Activated CD4-positive, alpha-beta T cell treated with anti-CD3 and anti-CD28 coated beads for 36 hours (primary cell): ENCODE measurements around the gene MME. TPM values are rescaled to one million over a fixed set of nuclear protein-coding genes. Genes with fewer than 3 reads are reported as not detected.

Source experiments
- ATAC-seq: fragments of 200-7000 bp; cut with Tn5 transposase; one replicate; pipeline ENCODE4 v1.10.0; 2021; ENCODE audit warnings: mild to moderate bottlenecking, moderate library complexity
- CTCF ChIA-PET: fragments of 350-600 bp; sonication (Branson Sonifier 250); formaldehyde crosslinking; loops from one replicate; lab custom pipeline; 2021; ENCODE audit warnings: antibody characterized with exemption; lab: Charles Lee
- POLR2A ChIA-PET: fragments of 350-600 bp; sonication (Branson Sonifier 250); formaldehyde crosslinking; loops from one replicate; lab custom pipeline; 2021; ENCODE audit warnings: antibody characterized with exemption, inconsistent platforms; lab: Charles Lee
- DNase-seq: peaks from one replicate; pipeline ENCODE4 v3.0.0-alpha.2; 2020
- H3K27ac Mint-ChIP-seq: one replicate; pipeline ENCODE4 v1.8.0; 2021; ENCODE audit warnings: mixed read lengths
- H3K27me3 Mint-ChIP-seq: one replicate; pipeline ENCODE4 v1.8.0; 2021; ENCODE audit warnings: mixed read lengths
- H3K36me3 Mint-ChIP-seq: one replicate; pipeline ENCODE4 v1.8.0; 2021; ENCODE audit warnings: low read depth, mixed read lengths
- H3K4me1 Mint-ChIP-seq: one replicate; pipeline ENCODE4 v1.8.0; 2021; ENCODE audit warnings: mixed read lengths
- H3K4me3 Mint-ChIP-seq: one replicate; pipeline ENCODE4 v1.8.0; 2021; ENCODE audit warnings: mild to moderate bottlenecking, moderate library complexity, mixed read lengths
- H3K9me3 Mint-ChIP-seq: one replicate; pipeline ENCODE4 v1.8.0; 2021; ENCODE audit warnings: low read depth, mixed read lengths
- intact Hi-C, 2 experiments: fragments of 100-400 bp; cut with DNase I in 1 of 2; cut with micrococcal nuclease in 1 of 2; formaldehyde crosslinking; loops; one replicate each; pipeline versions ENCODE4 v1.14.2 to v1.15.1; 2022 to 2024; cut with DNase I, micrococcal nuclease
- total RNA-seq, 2 experiments: library from RNA; stranded (reverse); gene quantifications; one replicate each; pipeline ENCODE4 v1.2.3, GENCODE V29; 2021

Gene MME
- total RNA-seq, 2 experiments from 2014 or later, result 0.23 TPM; not detected in 1

GRCh38 chr3:155179966-155180757 is 100.0 kb downstream of the MME start:
- H3K4me3 Mint-ChIP-seq, result no peak overlapping the region
- H3K4me1 Mint-ChIP-seq, result peaks cover 8% of the 10 kb centered on the region
- POLR2A ChIA-PET, result no interaction called here
- CTCF ChIA-PET, result no interaction called here
- no peaks in the 10 kb centered on the region for H3K9me3 Mint-ChIP-seq
- no peaks in the 10 kb centered on the region for H3K27me3 Mint-ChIP-seq
- intact Hi-C loops, result no loop called here
- DNase-seq (no peak), ATAC-seq (no peak)
- no peak overlapping the region for H3K27ac Mint-ChIP-seq
- H3K36me3 Mint-ChIP-seq, result no peaks in the 10 kb centered on the region

DNA sequence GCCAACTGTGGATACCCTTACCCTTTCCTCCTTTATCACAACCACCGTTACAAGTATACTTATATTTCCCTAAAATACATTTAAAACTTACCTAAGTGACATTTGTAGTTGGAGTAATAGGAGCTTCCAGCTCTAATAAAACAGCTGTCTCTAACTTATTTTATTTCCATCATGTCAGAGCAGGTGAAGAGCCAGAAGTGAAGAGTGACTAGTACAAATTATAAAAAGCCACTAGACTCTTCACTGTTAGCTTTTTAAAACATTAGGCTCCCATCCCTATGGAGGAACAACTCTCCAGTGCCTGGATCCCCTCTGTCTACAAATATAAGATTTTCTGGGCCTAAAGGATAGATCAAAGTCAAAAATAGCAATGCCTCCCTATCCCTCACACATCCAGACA is 102.3 kb downstream of the MME start:
- Mint-ChIP-seq H3K27ac (no peak overlapping the region), H3K4me1 (peaks cover 8% of the 10 kb centered on the region), H3K27me3 (no peaks in the 10 kb centered on the region), H3K36me3 (no peaks in the 10 kb centered on the region), H3K4me3 (no peak overlapping the region), H3K9me3 (no peaks in the 10 kb centered on the region)
- POLR2A ChIA-PET, result no interaction called here
- intact Hi-C loops, result no loop called here
- ATAC-seq (no peak), DNase-seq (no peak)
- CTCF ChIA-PET, result no interaction called here

- no peak overlapping the region for H3K4me3 Mint-ChIP-seq
- H3K4me1 Mint-ChIP-seq, result peaks cover 8% of the 10 kb centered on the region
- H3K27me3 Mint-ChIP-seq, result no peaks in the 10 kb centered on the region
- ATAC-seq (no peak), DNase-seq (no peak)
- no peaks in the 10 kb centered on the region for H3K36me3 Mint-ChIP-seq
- H3K27ac Mint-ChIP-seq, result no peak overlapping the region
- intact Hi-C loops, result no loop called here
- no peaks in the 10 kb centered on the region for H3K9me3 Mint-ChIP-seq
- CTCF ChIA-PET, result no interaction called here
- POLR2A ChIA-PET, result no interaction called here
Observed at GRCh38 chr3:155184011-155184410, 103.9 kb downstream of the MME start.

GRCh38 chr3:155185631-155186071 is 105.5 kb downstream of the MME start:
- ATAC-seq (no peak), DNase-seq (no peak)
- CTCF ChIA-PET, result no interaction called here
- H3K27ac Mint-ChIP-seq, result no peak overlapping the region
- no peaks in the 10 kb centered on the region for H3K9me3 Mint-ChIP-seq
- POLR2A ChIA-PET, result no interaction called here
- no peaks in the 10 kb centered on the region for H3K36me3 Mint-ChIP-seq
- H3K27me3 Mint-ChIP-seq, result no peaks in the 10 kb centered on the region
- no peak overlapping the region for H3K4me3 Mint-ChIP-seq
- intact Hi-C loops, result no loop called here
- H3K4me1 Mint-ChIP-seq, result peaks cover 8% of the 10 kb centered on the region

- no peak for DNase-seq
- peaks cover 8% of the 10 kb centered on the region for H3K4me1 Mint-ChIP-seq
- H3K27me3 Mint-ChIP-seq, result no peaks in the 10 kb centered on the region
- intact Hi-C loops, result no loop called here
- CTCF ChIA-PET, result no interaction called here
- POLR2A ChIA-PET, result no interaction called here
- H3K27ac Mint-ChIP-seq, result no peak overlapping the region
- H3K9me3 Mint-ChIP-seq, result no peaks in the 10 kb centered on the region
- no peaks in the 10 kb centered on the region for H3K36me3 Mint-ChIP-seq
- H3K4me3 Mint-ChIP-seq, result no peak overlapping the region
- no peak for ATAC-seq
Observed at GRCh38 chr3:155188031-155188430, 107.9 kb downstream of the MME start.

GRCh38 chr3:155189478-155189877 is 109.4 kb downstream of the MME start:
- CTCF ChIA-PET, result interaction anchor here (1.3 kb wide), 1 partner anchor 511 kb away, joined by 4 read pairs; no protein-coding TSS in a partner anchor
- Mint-ChIP-seq H3K27me3 (no peaks in the 10 kb centered on the region), H3K4me1 (no peaks in the 10 kb centered on the region), H3K9me3 (no peaks in the 10 kb centered on the region), H3K27ac (no peak overlapping the region), H3K4me3 (no peak overlapping the region), H3K36me3 (no peaks in the 10 kb centered on the region)
- intact Hi-C loops, result no loop called here
- POLR2A ChIA-PET, result no interaction called here
- no peak for DNase-seq
- no peak for ATAC-seq

DNA sequence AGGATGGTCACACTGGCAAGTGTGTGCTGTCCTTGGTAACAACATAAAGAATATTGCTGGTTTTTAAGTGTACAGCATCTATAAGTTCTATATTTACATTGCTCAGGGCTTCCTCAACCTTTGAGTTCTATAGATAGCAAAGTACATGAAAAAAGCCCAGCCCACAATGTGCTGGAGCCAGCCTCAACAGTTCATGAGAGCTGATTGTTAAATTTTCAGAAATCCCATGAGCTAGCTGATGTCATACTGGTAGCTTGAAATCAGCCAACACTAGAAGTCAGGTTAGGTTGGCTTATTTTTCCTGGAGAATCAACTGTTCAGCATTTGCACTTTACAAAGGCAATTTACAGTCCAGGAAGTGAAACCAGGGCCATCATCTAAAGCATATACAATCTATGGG is 110.6 kb downstream of the MME start:
- Mint-ChIP-seq H3K4me3 (no peak overlapping the region), H3K36me3 (no peaks in the 10 kb centered on the region), H3K27me3 (no peaks in the 10 kb centered on the region), H3K9me3 (no peaks in the 10 kb centered on the region), H3K27ac (no peak overlapping the region), H3K4me1 (no peaks in the 10 kb centered on the region)
- intact Hi-C loops, result no loop called here
- DNase-seq (no peak), ATAC-seq (no peak)
- ChIA-PET POLR2A (no interaction called here), CTCF (interaction anchor here (1.3 kb wide), 1 partner anchor 510 kb away, joined by 4 read pairs; no protein-coding TSS in a partner anchor)

DNA sequence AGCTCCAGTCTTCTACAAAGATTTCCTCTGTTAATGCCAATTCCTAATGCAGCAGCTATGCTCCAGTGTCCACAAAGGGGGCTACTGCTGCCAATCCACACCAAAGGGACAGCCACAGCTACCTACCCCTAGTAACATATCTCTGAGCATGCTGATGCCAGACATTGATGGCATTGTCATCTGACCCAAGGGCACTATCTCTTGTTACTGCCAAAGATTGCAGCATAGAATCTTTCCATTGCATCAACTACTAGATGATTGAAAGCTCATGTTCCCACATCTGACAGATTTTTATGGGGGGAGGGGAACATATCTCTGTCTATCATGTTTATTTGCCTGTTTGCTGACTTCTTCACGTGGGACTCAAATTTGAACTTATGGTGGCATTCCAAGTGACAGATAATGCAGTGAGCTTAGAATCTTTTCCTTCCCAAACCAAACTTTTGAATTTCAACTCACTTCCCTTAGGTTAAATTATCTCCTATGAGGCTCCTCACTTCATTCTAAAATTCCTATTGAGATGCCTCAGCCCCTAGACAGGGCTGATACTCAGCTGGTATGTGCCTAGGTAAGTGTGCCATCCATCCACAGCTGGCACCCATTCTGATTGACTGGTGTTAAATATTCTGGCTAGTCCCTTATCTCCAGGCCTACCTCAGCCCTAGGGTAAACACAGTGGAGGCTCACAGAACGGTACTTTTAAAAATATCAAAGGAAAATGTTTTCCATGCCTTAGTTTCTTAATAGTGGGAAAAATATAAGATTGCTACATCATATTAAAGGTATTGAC is 113.0 kb downstream of the MME start:
- Mint-ChIP-seq H3K4me1 (no peaks in the 10 kb centered on the region), H3K27ac (no peak overlapping the region), H3K27me3 (no peaks in the 10 kb centered on the region), H3K9me3 (no peaks in the 10 kb centered on the region), H3K4me3 (no peak overlapping the region), H3K36me3 (no peaks in the 10 kb centered on the region)
- POLR2A ChIA-PET, result no interaction called here
- DNase-seq (no peak), ATAC-seq (no peak)
- CTCF ChIA-PET, result interaction anchor here (0.8 to 0.9 kb wide), 2 partner anchors 13 to 20 kb away, joined by 3 read pairs; no protein-coding TSS in a partner anchor
- intact Hi-C loops, result no loop called here

- H3K4me3 Mint-ChIP-seq, result no peak overlapping the region
- no peak overlapping the region for H3K27ac Mint-ChIP-seq
- ChIA-PET CTCF (interaction anchor here (0.6 to 0.8 kb wide), 2 partner anchors 19 to 636 kb away, joined by 3 read pairs; no protein-coding TSS in a partner anchor), POLR2A (no interaction called here)
- ATAC-seq, result no peak
- no peaks in the 10 kb centered on the region for H3K9me3 Mint-ChIP-seq
- H3K4me1 Mint-ChIP-seq, result no peaks in the 10 kb centered on the region
- intact Hi-C loops, result no loop called here
- no peak for DNase-seq
- no peaks in the 10 kb centered on the region for H3K27me3 Mint-ChIP-seq
- no peaks in the 10 kb centered on the region for H3K36me3 Mint-ChIP-seq
Observed at GRCh38 chr3:155193868-155194267, 113.7 kb downstream of the MME start.

DNA sequence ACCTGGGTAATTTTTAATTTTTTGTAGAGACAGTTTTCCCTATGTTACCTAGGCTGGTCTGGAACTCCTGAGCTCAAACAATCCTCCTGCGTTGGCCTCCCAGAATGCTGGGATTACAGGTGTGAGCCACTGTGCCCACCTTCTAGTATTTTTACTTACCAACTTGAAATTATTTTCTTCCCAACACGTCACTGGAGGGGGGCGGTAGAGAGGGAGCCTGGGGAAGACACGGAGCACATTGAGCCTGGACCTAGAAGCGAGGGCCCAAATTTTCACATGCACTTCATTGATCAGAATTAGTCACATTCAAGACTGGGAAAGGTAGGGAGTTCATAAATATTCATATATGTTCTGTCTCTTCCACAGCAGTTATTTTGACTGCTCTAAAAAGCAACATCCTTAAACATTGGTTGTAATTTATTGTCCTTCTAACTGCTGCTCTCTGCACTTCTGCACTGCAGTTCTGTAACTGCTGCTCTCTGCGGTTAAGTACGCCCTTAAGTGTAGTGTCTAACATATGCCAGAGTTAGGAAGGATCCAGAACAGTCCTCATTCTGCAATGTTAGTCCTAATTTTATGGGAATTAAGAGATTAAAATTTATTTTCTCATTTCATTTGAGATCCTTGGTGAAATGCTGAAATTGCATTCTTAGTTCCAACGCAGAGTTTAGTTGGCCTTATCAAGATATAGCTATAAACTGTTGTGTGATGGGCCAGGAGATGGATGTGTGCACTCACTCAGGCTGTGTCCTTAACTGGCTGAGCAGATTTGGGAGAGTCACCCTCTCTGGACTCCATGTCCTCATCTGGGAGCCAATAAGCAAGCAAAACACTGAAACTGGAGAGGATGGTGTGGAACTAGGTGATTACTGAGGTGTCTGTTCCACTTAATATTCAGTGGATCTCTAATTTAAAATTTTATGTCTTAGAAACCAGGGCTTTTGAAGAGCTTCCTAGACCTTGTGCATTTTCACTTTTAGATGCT is 115.1 kb downstream of the MME start:
- no peak for DNase-seq
- Mint-ChIP-seq H3K27me3 (no peaks in the 10 kb centered on the region), H3K27ac (no peak overlapping the region), H3K4me1 (no peaks in the 10 kb centered on the region), H3K4me3 (no peak overlapping the region), H3K9me3 (no peaks in the 10 kb centered on the region), H3K36me3 (no peaks in the 10 kb centered on the region)
- intact Hi-C loops, result no loop called here
- POLR2A ChIA-PET, result no interaction called here
- CTCF ChIA-PET, result no interaction called here
- no peak for ATAC-seq
